ENCODE data around the gene CDH23.

Gene CDH23

GRCh38 chr10:71645185-71645584 is 248.5 kb downstream of the CDH23 start:
- Histone ChIP-seq H3K9me2 (replicated peaks; ENCODE audit: control insufficient read depth, low read length) (no peaks in the 10 kb centered on the region), H3F3A (ENCODE audit: control insufficient read depth, insufficient read depth) (peaks cover 5% of the 10 kb centered on the region), H3K36me3 (ENCODE audit: control insufficient read depth, low read length) (no peaks in the 10 kb centered on the region), H4K20me1 (ENCODE audit: control insufficient read depth, insufficient read depth, low read depth, low read length) (no peaks in the 10 kb centered on the region), H3K27me3 (ENCODE audit: control insufficient read depth, low read length) (no peaks in the 10 kb centered on the region), H3K4me1 (ENCODE audit: control insufficient read depth, low read length) (peaks cover 52% of the 10 kb centered on the region), H3K4me3 (ENCODE audit: low read length) (no peak overlapping the region), H3K79me2 (ENCODE audit: control insufficient read depth, low read length) (no peaks in the 10 kb centered on the region), H3K4me2 (ENCODE audit: low read length) (peak overlapping the region; percentile 25; the same call in 1 of the 2 replicates), H3K9me3 (ENCODE audit: control insufficient read depth, insufficient read depth, low read length) (no peaks in the 10 kb centered on the region), H3K27ac (ENCODE audit: low read depth, low read length) (no peak overlapping the region)
- TF ChIP-seq EZH2phosphoT487 (IDR thresholded peaks at IDR 0.05; ENCODE audit: borderline replicate concordance, low read length) (no peak), CTCF (IDR thresholded peaks at IDR 0.05; ENCODE audit: low read depth, low read length, poor library complexity, severe bottlenecking) (no peak)

- H3K27me3 ChIP-seq (ENCODE audit: control insufficient read depth, low read length) = no peaks in the 10 kb centered on the region
- H4K20me1 ChIP-seq (ENCODE audit: control insufficient read depth, insufficient read depth, low read depth, low read length) = no peaks in the 10 kb centered on the region
Observed at GRCh38 chr10:71646037-71646436, 249.3 kb downstream of the CDH23 start.

GRCh38 chr10:71646592-71647292 is 250.0 kb downstream of the CDH23 start:
- no peak for TF ChIP-seq CTCF (IDR thresholded peaks at IDR 0.05; ENCODE audit: low read depth, low read length, poor library complexity, severe bottlenecking)
- TF ChIP-seq EZH2phosphoT487 (IDR thresholded peaks at IDR 0.05; ENCODE audit: borderline replicate concordance, low read length) = no peak
- Histone ChIP-seq H3K79me2 (ENCODE audit: control insufficient read depth, low read length) (no peaks in the 10 kb centered on the region), H3K4me1 (ENCODE audit: control insufficient read depth, low read length) (peaks cover 67% of the 10 kb centered on the region), H3K4me3 (ENCODE audit: low read length) (no peak overlapping the region), H3K27ac (ENCODE audit: low read depth, low read length) (no peak overlapping the region), H4K20me1 (ENCODE audit: control insufficient read depth, insufficient read depth, low read depth, low read length) (no peaks in the 10 kb centered on the region), H3K9me2 (replicated peaks; ENCODE audit: control insufficient read depth, low read length) (no peaks in the 10 kb centered on the region), H3F3A (ENCODE audit: control insufficient read depth, insufficient read depth) (peaks cover 13% of the 10 kb centered on the region), H3K27me3 (ENCODE audit: control insufficient read depth, low read length) (no peaks in the 10 kb centered on the region), H3K9me3 (ENCODE audit: control insufficient read depth, insufficient read depth, low read length) (peaks cover 5% of the 10 kb centered on the region; the same call in 1 of the 2 replicates), H3K36me3 (ENCODE audit: control insufficient read depth, low read length) (no peaks in the 10 kb centered on the region), H3K4me2 (ENCODE audit: low read length) (no peak overlapping the region)

More at GRCh38 chr10:71646037-71646436, 249.3 kb downstream of the CDH23 start:
- Histone ChIP-seq H3K4me1 (ENCODE audit: control insufficient read depth, low read length) (peaks cover 60% of the 10 kb centered on the region), H3K9me3 (ENCODE audit: control insufficient read depth, insufficient read depth, low read length) (no peaks in the 10 kb centered on the region), H3K4me2 (ENCODE audit: low read length) (no peak overlapping the region), H3F3A (ENCODE audit: control insufficient read depth, insufficient read depth) (peaks cover 13% of the 10 kb centered on the region), H3K9me2 (replicated peaks; ENCODE audit: control insufficient read depth, low read length) (no peaks in the 10 kb centered on the region), H3K4me3 (ENCODE audit: low read length) (no peak overlapping the region), H3K79me2 (ENCODE audit: control insufficient read depth, low read length) (no peaks in the 10 kb centered on the region), H3K27ac (ENCODE audit: low read depth, low read length) (no peak overlapping the region), H3K36me3 (ENCODE audit: control insufficient read depth, low read length) (no peaks in the 10 kb centered on the region)
- no peak for TF ChIP-seq EZH2phosphoT487 (IDR thresholded peaks at IDR 0.05; ENCODE audit: borderline replicate concordance, low read length)
- no peak for TF ChIP-seq CTCF (IDR thresholded peaks at IDR 0.05; ENCODE audit: low read depth, low read length, poor library complexity, severe bottlenecking)
